ENCODE data around the gene ASCC1. TPM values are rescaled to one million over a fixed set of nuclear protein-coding genes. Genes with fewer than 3 reads are reported as not detected.
A peak's percentile ranks its signal among the peaks of the same experiment; 100 is the strongest.

The ASCC1 gene
- total and polyA plus RNA-seq, 2 of the 13 experiments (the other 11 are each of a cell fraction or from before 2014, with no cell fraction given), result 21.6 to 30.1 TPM

GRCh38 chr10:72215611-72216549 is at the start of gene ASCC1, which contains the start of gene ANAPC16 (continued):
- peak; percentile 85; the same call in 1 of the 2 replicates for TF ChIP-seq AFF4 (CRISPR knock-in tag; IDR thresholded peaks at IDR 0.05)
- no peak for TF ChIP-seq SCMH1 (CRISPR knock-in tag; IDR thresholded peaks at IDR 0.05; ENCODE audit: borderline replicate concordance)
- peak; percentile 91 for TF ChIP-seq SMYD3 (CRISPR knock-in tag; IDR thresholded peaks at IDR 0.05)
- 0 out of 2 replicates have a peak, but pooled peaks have one; percentile 43 for TF ChIP-seq TEF (CRISPR knock-in tag; IDR thresholded peaks at IDR 0.05)
- no peak for TF ChIP-seq ZNF720 (CRISPR knock-in tag; IDR thresholded peaks at IDR 0.05)
- no peak for TF ChIP-seq NCOA5 (CRISPR knock-in tag; IDR thresholded peaks at IDR 0.05)
- peak; percentile 44; the same call in 1 of the 2 replicates for TF ChIP-seq RAD21 (CRISPR knock-in tag; IDR thresholded peaks at IDR 0.05)
- peak; percentile 93 for TF ChIP-seq ZNF784 (CRISPR knock-in tag; IDR thresholded peaks at IDR 0.05; ENCODE audit: borderline replicate concordance)
- TF ChIP-seq ZNF282 (IDR thresholded peaks at IDR 0.05; ENCODE audit: partially characterized antibody), result no peak
- peak; percentile 50; the same call in 1 of the 2 replicates for TF ChIP-seq HMGXB3 (CRISPR knock-in tag; IDR thresholded peaks at IDR 0.05; ENCODE audit: borderline replicate concordance)
- TF ChIP-seq ZNF362 (CRISPR knock-in tag; IDR thresholded peaks at IDR 0.05; ENCODE audit: borderline replicate concordance), result peak; percentile 65; the same call in 1 of the 2 replicates
- TF ChIP-seq NCOA2 (CRISPR knock-in tag; IDR thresholded peaks at IDR 0.05), result peak; percentile 64
- TF ChIP-seq BRD4 (CRISPR knock-in tag; IDR thresholded peaks at IDR 0.05), result peak; percentile 77; the same call in 1 of the 2 replicates
- TF ChIP-seq KLF6 (CRISPR knock-in tag; IDR thresholded peaks at IDR 0.05), result peak; percentile 93
- peak; percentile 84; the same call in 1 of the 2 replicates for TF ChIP-seq ZNF44 (CRISPR knock-in tag; IDR thresholded peaks at IDR 0.05)
- TF ChIP-seq ZNF180 (CRISPR knock-in tag; IDR thresholded peaks at IDR 0.05; ENCODE audit: borderline replicate concordance, low read depth), result no peak

Data from HepG2 (cell line).